IMR-90 (cell line): ENCODE results near the gene KCNG3.

ENCODE experiments used
- BHLHE40 ChIP-seq: fragments of 150-350 bp; IDR thresholded peaks from 2 replicates; pipeline ENCODE4 v1.6.1; 2016; ENCODE audit warnings: mild to moderate bottlenecking, low read depth, low read length
- CEBPB ChIP-seq: IDR thresholded peaks from 2 replicates; pipeline ENCODE4 v1.6.1; 2012; ENCODE audit warnings: low read depth, low read length, improper control_type of control experiment
- CHD1 ChIP-seq: IDR thresholded peaks from 2 replicates; pipeline ENCODE4 v1.6.1; 2012; ENCODE audit warnings: low read depth, low read length, improper control_type of control experiment
- CTCF ChIP-seq: conservative IDR thresholded peaks from 2 replicates; pipeline ENCODE4 v1.5.1; 2012; ENCODE audit warnings: mild to moderate bottlenecking, low read depth, low read length, improper control_type of control experiment
- ELK1 ChIP-seq: fragments of 150-350 bp; IDR thresholded peaks from 2 replicates; pipeline ENCODE4 v1.6.1; 2016; ENCODE audit warnings: low read depth, mild to moderate bottlenecking, low read length, moderate library complexity, borderline replicate concordance
- FOS ChIP-seq: fragments of 150-350 bp; IDR thresholded peaks from 2 replicates; pipeline ENCODE4 v1.6.1; 2016; ENCODE audit warnings: low read depth, low read length
- MAFK ChIP-seq: IDR thresholded peaks from 2 replicates; pipeline ENCODE4 v1.6.1; 2012; ENCODE audit warnings: low read depth, low read length, improper control_type of control experiment
- POLR2A ChIP-seq: IDR thresholded peaks from 2 replicates; pipeline ENCODE4 v1.6.1; 2012; ENCODE audit warnings: mild to moderate bottlenecking, low read depth, low read length
- RAD21 ChIP-seq: IDR thresholded peaks from 2 replicates; pipeline ENCODE4 v1.6.1; 2012; ENCODE audit warnings: low read length, improper control_type of control experiment
- RFX5 ChIP-seq: IDR thresholded peaks from 2 replicates; pipeline ENCODE4 v1.8.0; 2012; ENCODE audit warnings: low read depth, mild to moderate bottlenecking, low read length, moderate library complexity
- SMC3 ChIP-seq: fragments of 150-350 bp; IDR thresholded peaks from 2 replicates; pipeline ENCODE4 v1.6.1; 2016; ENCODE audit warnings: low read depth, mild to moderate bottlenecking, antibody characterized with exemption, low read length, moderate library complexity

- TF ChIP-seq POLR2A (no peak), CHD1 (no peak), SMC3 (no peak), MAFK (no peak), CTCF (no peak), RFX5 (no peak), BHLHE40 (no peak), FOS (no peak), ELK1 (no peak), CEBPB (no peak), RAD21 (no peak)
These were observed 16.9 kb upstream of the KCNG3 start for GRCh38 chr2:42510608-42511243.
